ENCODE measurements around the gene METRN.
A peak's percentile ranks its signal among the peaks of the same experiment; 100 is the strongest.
"Not testable (repeated sequence)": the region's sequence is repeated elsewhere in the genome, so short reads cannot be mapped to it uniquely, and the experiment has no call there.

METRN gene

DNA sequence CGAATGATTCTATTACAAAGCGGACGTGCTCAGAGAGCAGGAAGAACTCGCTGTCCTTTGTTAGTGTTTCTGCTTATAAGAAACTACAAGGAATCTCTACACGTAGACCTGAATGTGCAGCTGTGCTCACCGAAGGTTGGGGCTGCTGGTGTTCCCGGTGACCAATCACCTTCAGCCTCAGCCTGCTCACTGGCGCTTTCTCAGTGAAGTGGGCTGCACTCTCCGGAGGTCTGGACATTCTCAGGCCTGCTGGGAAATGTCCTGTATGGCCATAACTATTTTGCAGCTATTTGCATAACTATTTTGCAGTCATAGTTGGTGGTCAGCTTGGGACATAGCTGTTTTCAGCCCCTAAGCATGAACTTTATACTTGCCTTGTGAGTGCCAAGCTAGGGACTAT is 35.6 kb downstream of the METRN start:
- Histone ChIP-seq H3K4me1 (ENCODE audit: low read length) (peaks cover 27% of the 10 kb centered on the region), H4K20me1 (ENCODE audit: insufficient read depth, low read length) (no peaks in the 10 kb centered on the region), H3K9me3 (ENCODE audit: insufficient read depth, low read length) (no peaks in the 10 kb centered on the region), H3K9ac (ENCODE audit: low read length) (no peak overlapping the region), H3K36me3 (replicated peaks; ENCODE audit: low read depth, low read length) (no peaks in the 10 kb centered on the region), H2AFZ (ENCODE audit: low read depth, low read length) (no peak overlapping the region), H3K79me2 (ENCODE audit: low read length) (no peaks in the 10 kb centered on the region), H3K4me3 (ENCODE audit: low read length) (no peak overlapping the region), H3K27ac (ENCODE audit: low read length) (no peak overlapping the region), H3K4me2 (ENCODE audit: low read length) (no peak overlapping the region), H3K27me3 (ENCODE audit: low read depth, low read length) (no peaks in the 10 kb centered on the region)
- TF ChIP-seq EZH2phosphoT487 (IDR thresholded peaks at IDR 0.05; ENCODE audit: low read depth), result no peak
- TF ChIP-seq CTCF (IDR thresholded peaks at IDR 0.05; ENCODE audit: low read depth, low read length), result no peak

- Histone ChIP-seq H3K36me3 (replicated peaks; ENCODE audit: low read depth, low read length) (peaks cover 2% of the 10 kb centered on the region), H3K4me3 (ENCODE audit: low read length) (peak overlapping the region; percentile 65), H3K9me3 (ENCODE audit: insufficient read depth, low read length) (no peaks in the 10 kb centered on the region), H3K9ac (ENCODE audit: low read length) (peak overlapping the region; percentile 50; the same call in 1 of the 2 replicates), H2AFZ (ENCODE audit: low read depth, low read length) (peak overlapping the region; percentile 69), H3K79me2 (ENCODE audit: low read length) (no peaks in the 10 kb centered on the region), H4K20me1 (ENCODE audit: insufficient read depth, low read length) (no peaks in the 10 kb centered on the region), H3K4me1 (ENCODE audit: low read length) (peaks cover 22% of the 10 kb centered on the region), H3K27me3 (ENCODE audit: low read depth, low read length) (no peaks in the 10 kb centered on the region), H3K4me2 (ENCODE audit: low read length) (peak overlapping the region; percentile 71), H3K27ac (ENCODE audit: low read length) (peak overlapping the region; percentile 71)
- no peak for TF ChIP-seq EZH2phosphoT487 (IDR thresholded peaks at IDR 0.05; ENCODE audit: low read depth)
- no peak for TF ChIP-seq CTCF (IDR thresholded peaks at IDR 0.05; ENCODE audit: low read depth, low read length)
Measured at GRCh38 chr16:751152-752006, 36.5 kb downstream of the METRN start.

GRCh38 chr16:752007-752312 is 37.0 kb downstream of the METRN start:
- peak overlapping the region; percentile 69 for H2AFZ ChIP-seq (ENCODE audit: low read depth, low read length)
- no peaks in the 10 kb centered on the region for H3K79me2 ChIP-seq (ENCODE audit: low read length)
- H3K9me3 ChIP-seq (ENCODE audit: insufficient read depth, low read length), result no peaks in the 10 kb centered on the region
- H3K4me3 ChIP-seq (ENCODE audit: low read length), result peak overlapping the region; percentile 65
- no peak for TF ChIP-seq EZH2phosphoT487 (IDR thresholded peaks at IDR 0.05; ENCODE audit: low read depth)
- peak overlapping the region; percentile 71 for H3K4me2 ChIP-seq (ENCODE audit: low read length)
- H3K27me3 ChIP-seq (ENCODE audit: low read depth, low read length), result no peaks in the 10 kb centered on the region
- peaks cover 2% of the 10 kb centered on the region for H3K36me3 ChIP-seq (replicated peaks; ENCODE audit: low read depth, low read length)
- H3K4me1 ChIP-seq (ENCODE audit: low read length), result peaks cover 22% of the 10 kb centered on the region
- no peaks in the 10 kb centered on the region for H4K20me1 ChIP-seq (ENCODE audit: insufficient read depth, low read length)
- peak overlapping the region; percentile 50 for H3K9ac ChIP-seq (ENCODE audit: low read length)
- peak overlapping the region; percentile 71 for H3K27ac ChIP-seq (ENCODE audit: low read length)

GRCh38 chr16:754121-754607 is 39.2 kb downstream of the METRN start:
- H3K36me3 ChIP-seq (replicated peaks; ENCODE audit: low read depth, low read length); H3K4me3 ChIP-seq (ENCODE audit: low read length); H3K9ac ChIP-seq (ENCODE audit: low read length); H3K27me3 ChIP-seq (ENCODE audit: low read depth, low read length); H3K79me2 ChIP-seq (ENCODE audit: low read length); H3K27ac ChIP-seq (ENCODE audit: low read length); H2AFZ ChIP-seq (ENCODE audit: low read depth, low read length); H3K4me2 ChIP-seq (ENCODE audit: low read length); H3K9me3 ChIP-seq (ENCODE audit: insufficient read depth, low read length); H4K20me1 ChIP-seq (ENCODE audit: insufficient read depth, low read length): not testable (repeated sequence)
- H3K4me1 ChIP-seq (ENCODE audit: low read length), result peaks cover 22% of the 10 kb centered on the region

DNA sequence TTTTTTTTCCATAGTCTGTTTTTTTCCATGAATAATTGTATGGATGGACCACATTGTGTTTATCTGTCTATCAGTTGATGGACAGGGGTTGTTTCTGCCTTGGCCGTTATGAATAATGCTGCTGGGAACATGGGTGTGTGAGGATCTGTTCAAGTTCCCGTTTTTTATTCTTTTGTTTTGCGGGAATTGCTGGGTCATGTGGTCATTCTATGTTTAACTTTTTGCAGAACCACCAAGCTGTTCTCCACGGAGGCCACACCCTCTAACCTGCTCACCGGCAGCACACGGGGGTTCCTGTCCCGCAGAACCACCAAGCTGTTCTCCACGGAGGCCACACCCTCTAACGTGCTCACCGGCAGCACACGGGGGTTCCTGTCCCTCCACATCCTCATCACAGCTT is 39.7 kb downstream of the METRN start:
- peaks cover 22% of the 10 kb centered on the region for H3K4me1 ChIP-seq (ENCODE audit: low read length)
- no peaks in the 10 kb centered on the region for H3K79me2 ChIP-seq (ENCODE audit: low read length)
- TF ChIP-seq CTCF (IDR thresholded peaks at IDR 0.05; ENCODE audit: low read depth, low read length) (no peak), EZH2phosphoT487 (IDR thresholded peaks at IDR 0.05; ENCODE audit: low read depth) (no peak)
- peaks cover 2% of the 10 kb centered on the region for H3K36me3 ChIP-seq (replicated peaks; ENCODE audit: low read depth, low read length)
- H4K20me1 ChIP-seq (ENCODE audit: insufficient read depth, low read length), result no peaks in the 10 kb centered on the region
- H3K9ac ChIP-seq (ENCODE audit: low read length), result no peak overlapping the region
- no peaks in the 10 kb centered on the region for H3K9me3 ChIP-seq (ENCODE audit: insufficient read depth, low read length)
- H3K4me3 ChIP-seq (ENCODE audit: low read length), result no peak overlapping the region
- no peak overlapping the region for H2AFZ ChIP-seq (ENCODE audit: low read depth, low read length)
- H3K27ac ChIP-seq (ENCODE audit: low read length), result no peak overlapping the region
- no peak overlapping the region for H3K4me2 ChIP-seq (ENCODE audit: low read length)
- H3K27me3 ChIP-seq (ENCODE audit: low read depth, low read length), result no peaks in the 10 kb centered on the region
